GM12864 (cell line): ENCODE data around the gene KRT76.

Experiments
- DNase-seq: peaks from one replicate; pipeline ENCODE4 v3.0.0-alpha.2; 2011; ENCODE audit warnings: low read depth
- H3K4me3 ChIP-seq: 2 replicates; pipeline ENCODE4 v1.5.1; 2011; ENCODE audit warnings: mild to moderate bottlenecking, low read depth, low read length, control low read depth
- TF ChIP-seq, protein P1 (sequence below): IDR thresholded peaks from 2 replicates; pipeline ENCODE4 v1.5.1; 2011; ENCODE audit warnings: low read depth, mild to moderate bottlenecking, moderate library complexity, low read length, control low read depth, inconsistent platforms; ENCODE audit errors: missing control alignments

KRT76 gene

DNA sequence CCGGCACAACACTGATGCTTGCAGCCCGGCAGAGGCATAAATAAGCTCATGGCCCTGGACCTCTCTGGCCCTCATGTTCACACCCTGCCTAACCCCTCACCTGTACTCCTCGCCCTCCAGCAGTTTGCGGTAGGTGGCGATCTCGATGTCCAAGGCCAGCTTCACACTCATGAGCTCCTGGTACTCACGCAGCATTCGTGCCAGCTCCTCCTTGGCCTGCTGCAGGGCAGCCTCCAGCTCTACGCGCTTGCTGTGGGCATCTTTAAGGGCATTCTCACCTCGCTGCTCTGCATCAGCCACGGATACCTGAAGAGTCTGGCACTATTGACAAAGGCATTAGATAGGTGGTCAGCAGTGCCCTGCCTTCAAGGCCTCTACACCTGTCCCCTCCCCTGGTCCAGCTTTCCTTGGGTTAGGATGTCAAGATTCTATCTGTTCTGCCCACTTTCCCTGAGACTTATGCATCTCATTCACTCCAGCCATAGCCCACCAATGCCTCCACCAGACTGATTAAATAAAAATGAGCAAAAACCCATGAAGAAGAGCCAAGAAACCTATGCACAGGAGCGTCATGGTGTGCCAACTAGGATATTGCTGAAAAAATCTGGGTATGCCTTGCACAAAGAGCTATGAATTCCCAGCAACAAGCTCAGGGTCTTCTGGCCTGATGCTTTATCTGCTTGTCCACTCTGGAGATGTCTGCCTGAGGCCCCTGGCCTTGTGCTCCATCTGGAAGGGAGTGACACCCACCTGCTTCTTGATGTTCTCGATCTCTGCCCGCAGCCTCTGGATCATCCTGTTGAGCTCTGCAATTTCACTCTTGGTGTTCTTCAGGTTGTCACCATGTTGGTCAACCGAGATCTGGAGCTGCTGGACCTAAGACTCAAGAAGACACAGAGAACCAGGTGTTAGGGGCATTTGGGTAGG, 30.7 kb upstream of the KRT76 start:
- TF ChIP-seq, protein P1, sequence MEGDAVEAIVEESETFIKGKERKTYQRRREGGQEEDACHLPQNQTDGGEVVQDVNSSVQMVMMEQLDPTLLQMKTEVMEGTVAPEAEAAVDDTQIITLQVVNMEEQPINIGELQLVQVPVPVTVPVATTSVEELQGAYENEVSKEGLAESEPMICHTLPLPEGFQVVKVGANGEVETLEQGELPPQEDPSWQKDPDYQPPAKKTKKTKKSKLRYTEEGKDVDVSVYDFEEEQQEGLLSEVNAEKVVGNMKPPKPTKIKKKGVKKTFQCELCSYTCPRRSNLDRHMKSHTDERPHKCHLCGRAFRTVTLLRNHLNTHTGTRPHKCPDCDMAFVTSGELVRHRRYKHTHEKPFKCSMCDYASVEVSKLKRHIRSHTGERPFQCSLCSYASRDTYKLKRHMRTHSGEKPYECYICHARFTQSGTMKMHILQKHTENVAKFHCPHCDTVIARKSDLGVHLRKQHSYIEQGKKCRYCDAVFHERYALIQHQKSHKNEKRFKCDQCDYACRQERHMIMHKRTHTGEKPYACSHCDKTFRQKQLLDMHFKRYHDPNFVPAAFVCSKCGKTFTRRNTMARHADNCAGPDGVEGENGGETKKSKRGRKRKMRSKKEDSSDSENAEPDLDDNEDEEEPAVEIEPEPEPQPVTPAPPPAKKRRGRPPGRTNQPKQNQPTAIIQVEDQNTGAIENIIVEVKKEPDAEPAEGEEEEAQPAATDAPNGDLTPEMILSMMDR: no peak
- H3K4me3 ChIP-seq: no peak overlapping the region
- no peak for DNase-seq

DNA sequence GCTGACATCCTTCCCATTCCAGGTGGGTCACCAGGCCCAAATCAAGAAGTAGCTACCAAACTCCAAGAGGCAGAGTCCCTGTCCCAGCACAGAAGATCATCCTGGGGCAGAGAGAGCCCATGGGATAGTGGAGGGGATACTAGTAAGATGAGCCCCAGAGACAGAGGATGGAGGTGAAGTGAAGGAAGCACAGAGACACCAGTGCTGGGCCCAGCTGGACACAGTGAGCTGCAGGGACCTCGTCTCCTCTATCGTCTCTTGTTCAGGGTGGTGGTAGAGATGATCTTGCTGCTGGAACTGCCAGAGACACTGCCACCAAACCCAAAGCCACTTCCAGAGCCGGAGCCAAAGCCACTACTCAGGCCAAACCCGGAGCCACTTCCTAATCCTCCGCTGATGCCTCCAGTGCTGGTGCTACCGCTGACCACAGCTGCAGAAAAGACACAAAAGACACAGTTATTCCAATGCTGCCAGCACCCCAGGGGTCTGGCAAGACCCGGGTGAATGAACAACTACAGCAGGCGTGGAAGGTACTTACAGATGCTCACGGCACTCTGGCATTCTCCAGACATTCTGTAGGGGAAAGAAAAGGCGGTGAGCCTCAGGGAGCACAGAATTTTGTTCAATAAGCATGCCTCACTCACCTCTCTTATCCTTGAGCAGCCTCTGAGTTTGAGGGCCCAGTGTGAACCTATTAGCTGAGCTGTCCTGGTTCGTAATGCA, 29.8 kb upstream of the KRT76 start:
- no peak for DNase-seq
- H3K4me3 ChIP-seq: no peak overlapping the region
- TF ChIP-seq, protein P1: no peak

DNA sequence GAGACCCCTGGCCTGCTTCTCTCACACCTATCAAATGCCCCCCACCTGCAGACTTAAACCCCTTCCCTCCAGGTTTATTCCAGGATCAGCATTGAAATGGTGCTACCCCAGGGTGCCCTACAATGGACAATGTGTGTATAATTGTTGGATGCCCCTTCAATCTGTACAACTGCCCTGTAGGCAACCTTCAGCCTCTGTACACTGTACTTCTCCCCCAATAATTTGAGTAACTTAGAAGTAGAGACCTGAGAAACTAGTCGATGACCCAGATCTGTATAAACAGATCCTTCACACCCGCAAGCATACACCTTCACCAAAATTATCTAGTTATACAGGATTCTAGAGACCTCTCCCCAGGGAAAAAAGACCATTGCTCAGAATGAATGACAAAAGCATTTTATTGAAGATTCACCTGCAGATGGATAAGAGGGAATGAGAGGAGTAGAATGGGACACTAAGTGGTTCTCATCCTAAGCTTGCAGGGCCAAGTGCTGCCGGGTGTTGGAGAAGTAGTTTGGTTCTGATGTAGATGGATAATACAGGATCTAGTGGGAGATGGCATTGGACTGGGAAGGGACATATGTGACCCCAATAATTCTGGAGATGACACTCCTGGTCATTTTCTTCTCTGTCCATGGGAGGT, 29.1 kb upstream of the KRT76 start:
- no peak overlapping the region for H3K4me3 ChIP-seq
- no peak for DNase-seq
- TF ChIP-seq, protein P1: no peak

DNA sequence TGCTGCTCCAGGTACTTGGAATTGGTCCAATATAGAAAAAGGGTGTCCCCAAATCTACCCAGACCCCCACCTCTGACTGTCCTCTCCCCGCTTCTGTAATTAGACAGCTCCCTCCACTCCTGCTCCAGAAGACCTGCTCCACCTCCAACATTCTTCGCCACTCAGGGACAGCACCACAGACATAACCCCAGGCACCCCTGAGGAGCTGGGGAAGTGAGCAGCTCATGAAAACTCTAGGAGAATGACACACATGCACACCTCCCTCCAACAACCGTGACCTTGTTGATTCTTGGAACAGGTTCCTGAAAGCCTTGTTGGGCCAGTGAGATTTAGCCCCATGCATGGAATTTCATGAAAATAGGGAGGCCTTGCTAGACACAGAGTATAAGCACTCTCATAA, 28.6 kb upstream of the KRT76 start:
- TF ChIP-seq, protein P1: no peak
- no peak overlapping the region for H3K4me3 ChIP-seq
- DNase-seq: no peak

DNA sequence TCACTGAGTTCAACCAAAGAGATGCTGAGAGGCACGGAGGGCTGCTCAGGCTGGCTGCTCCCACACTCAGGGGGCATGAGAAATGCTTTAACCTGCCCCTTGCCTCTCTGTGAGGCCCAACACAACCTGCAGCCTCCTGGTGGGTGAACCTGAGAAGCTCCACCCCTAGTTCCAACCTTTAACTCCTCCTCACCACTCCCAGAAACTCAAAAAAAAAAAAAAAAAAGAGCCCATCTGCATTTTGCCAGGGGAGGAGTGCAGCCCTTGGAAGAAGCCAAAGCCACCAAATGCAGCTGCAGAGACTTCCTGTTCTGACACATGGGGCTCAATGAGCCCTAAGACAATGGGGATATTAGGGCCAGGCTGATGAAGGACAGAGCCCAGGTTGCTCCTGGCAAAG, 27.9 kb upstream of the KRT76 start:
- H3K4me3 ChIP-seq: no peak overlapping the region
- no peak for DNase-seq
- TF ChIP-seq, protein P1: no peak

DNA sequence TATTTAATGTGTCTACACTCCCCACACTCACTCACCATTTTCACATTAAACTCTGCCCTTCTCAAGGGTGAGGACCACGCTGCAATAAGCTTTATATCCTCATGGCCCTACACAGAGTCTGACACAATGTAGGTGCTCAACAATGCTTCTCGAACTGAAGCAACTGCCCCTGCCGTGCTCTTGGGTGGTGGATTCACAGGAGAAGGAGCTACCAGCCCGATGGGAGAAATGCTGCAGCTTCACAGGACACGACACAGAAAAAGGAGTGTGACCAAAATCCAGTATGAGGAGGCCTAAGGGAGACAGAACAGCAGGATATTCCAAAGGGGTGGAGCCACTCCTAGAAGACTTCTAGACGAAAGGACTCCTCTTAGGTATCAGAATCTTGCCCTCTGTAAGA, 25.3 kb upstream of the KRT76 start:
- TF ChIP-seq, protein P1: no peak
- DNase-seq: no peak
- no peak overlapping the region for H3K4me3 ChIP-seq
